Skin epidermis (tissue), 12 donors: Measurements from ENCODE around the gene CTNNA3.

Experiments
- H3K27ac ChIP-seq, 21 experiments: fragments of 200-600 bp; sonication (generic) in 11 of 21; one replicate each; pipeline ENCODE4 v1.5.0; 2020; ENCODE audit warnings: mild to moderate bottlenecking in 3 of 21, inconsistent platforms in 2 of 21, moderate library complexity in 2 of 21
- H3K4me3 ChIP-seq, 7 experiments: fragments of 200-600 bp; sonication (generic) in 2 of 7; one replicate each; pipeline ENCODE4 v1.5.0; 2020; ENCODE audit warnings: inconsistent platforms in 2 of 7, mild to moderate bottlenecking in 2 of 7, moderate library complexity in 1 of 7

Gene CTNNA3

GRCh38 chr10:66755474-66755873, 940.5 kb downstream of the CTNNA3 start:
- H3K27ac ChIP-seq = no peak overlapping the region
- H3K4me3 ChIP-seq = no peak overlapping the region

DNA sequence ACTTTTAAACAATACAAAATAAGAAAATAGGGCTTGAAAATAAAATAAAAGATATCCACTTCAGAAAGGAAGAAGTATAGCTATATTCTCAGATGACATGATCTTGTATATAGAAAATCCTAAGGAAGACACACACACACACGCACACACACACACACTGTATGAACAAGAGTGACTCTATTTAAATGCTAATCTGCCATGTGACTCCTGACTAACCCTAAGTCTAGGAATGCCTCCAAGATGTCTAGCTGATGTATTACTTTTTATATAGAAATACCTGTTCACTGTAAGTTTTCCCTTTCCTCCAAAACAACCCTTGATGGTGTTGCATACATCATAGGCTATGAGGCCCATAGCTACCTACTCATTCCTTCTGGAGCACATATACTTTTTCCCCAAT, 943.3 kb downstream of the CTNNA3 start:
- H3K4me3 ChIP-seq = no peak overlapping the region

DNA sequence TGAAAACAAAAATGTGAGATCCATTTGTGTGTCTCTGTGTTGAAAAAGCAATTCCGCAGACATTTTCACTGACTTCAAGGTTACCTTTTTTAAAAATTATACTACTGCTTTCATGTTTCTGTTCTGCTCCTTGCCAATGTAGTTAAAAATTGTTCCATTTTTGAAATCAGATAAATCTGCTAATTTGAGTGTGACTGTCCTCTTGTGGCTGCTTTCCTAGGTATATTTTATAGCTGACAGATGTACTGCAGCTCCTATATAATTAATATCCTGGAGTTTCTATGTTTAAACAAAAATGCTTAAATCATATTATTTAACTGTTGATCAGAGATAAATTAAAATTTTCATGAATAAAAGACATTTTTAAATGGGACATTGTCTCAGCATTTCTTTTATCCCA, 947.8 kb downstream of the CTNNA3 start:
- no peak overlapping the region for H3K4me3 ChIP-seq
- no peak overlapping the region for H3K27ac ChIP-seq

More for the DNA sequence above, 943.3 kb downstream of the CTNNA3 start:
- no peak overlapping the region for H3K27ac ChIP-seq

GRCh38 chr10:66747451-66747850, 948.5 kb downstream of the CTNNA3 start:
- no peak overlapping the region for H3K4me3 ChIP-seq
- H3K27ac ChIP-seq = no peak overlapping the region

DNA sequence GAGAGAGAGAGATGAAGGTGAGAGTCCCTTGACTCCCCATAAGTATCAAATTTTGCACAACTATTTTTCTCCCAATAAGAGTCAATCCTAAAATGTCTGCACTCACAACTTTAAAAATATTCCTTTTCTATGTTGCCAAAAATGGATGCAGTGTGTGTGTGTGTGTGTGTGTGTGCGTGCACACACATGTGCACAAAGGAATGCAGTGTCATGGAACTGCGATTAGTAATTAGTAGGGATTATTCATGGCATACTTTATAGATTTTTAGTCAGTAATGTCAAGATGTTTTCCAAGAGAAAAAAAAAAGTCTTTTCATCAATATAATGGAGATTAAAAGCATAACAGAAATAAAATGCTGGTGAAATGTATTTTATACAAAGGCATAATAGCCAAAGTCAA, 949.3 kb downstream of the CTNNA3 start:
- no peak overlapping the region for H3K27ac ChIP-seq
- no peak overlapping the region for H3K4me3 ChIP-seq

GRCh38 chr10:66746246-66746645, 949.7 kb downstream of the CTNNA3 start:
- Histone ChIP-seq H3K27ac (no peak overlapping the region), H3K4me3 (no peak overlapping the region)

GRCh38 chr10:66744915-66745314, 951.1 kb downstream of the CTNNA3 start:
- Histone ChIP-seq H3K27ac (no peak overlapping the region), H3K4me3 (no peak overlapping the region)

DNA sequence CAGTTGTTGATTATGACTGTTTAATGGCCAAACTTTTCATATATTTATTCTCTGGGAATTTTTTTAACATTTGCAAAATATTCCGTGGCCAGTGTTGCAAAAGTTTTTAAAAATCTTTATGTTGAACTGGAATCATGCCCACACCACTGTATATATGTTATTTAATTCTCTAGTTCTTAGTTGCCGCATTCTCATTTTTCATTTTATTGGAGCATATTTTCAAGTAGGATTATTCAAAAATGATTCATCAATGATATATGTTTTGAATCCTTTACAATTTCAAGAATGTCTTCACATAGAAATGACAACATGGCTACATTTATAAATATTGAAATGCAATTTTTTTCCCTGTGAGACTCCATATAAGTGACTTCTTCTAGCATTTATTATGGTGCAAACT, 958.8 kb downstream of the CTNNA3 start:
- no peak overlapping the region for H3K4me3 ChIP-seq
- H3K27ac ChIP-seq = no peak overlapping the region

- H3K27ac ChIP-seq = no peak overlapping the region
- H3K4me3 ChIP-seq = no peak overlapping the region
Measured at GRCh38 chr10:66723608-66724400, 972.2 kb downstream of the CTNNA3 start.

- H3K27ac ChIP-seq = no peak overlapping the region
Measured at GRCh38 chr10:66719483-66719882, 976.5 kb downstream of the CTNNA3 start.

DNA sequence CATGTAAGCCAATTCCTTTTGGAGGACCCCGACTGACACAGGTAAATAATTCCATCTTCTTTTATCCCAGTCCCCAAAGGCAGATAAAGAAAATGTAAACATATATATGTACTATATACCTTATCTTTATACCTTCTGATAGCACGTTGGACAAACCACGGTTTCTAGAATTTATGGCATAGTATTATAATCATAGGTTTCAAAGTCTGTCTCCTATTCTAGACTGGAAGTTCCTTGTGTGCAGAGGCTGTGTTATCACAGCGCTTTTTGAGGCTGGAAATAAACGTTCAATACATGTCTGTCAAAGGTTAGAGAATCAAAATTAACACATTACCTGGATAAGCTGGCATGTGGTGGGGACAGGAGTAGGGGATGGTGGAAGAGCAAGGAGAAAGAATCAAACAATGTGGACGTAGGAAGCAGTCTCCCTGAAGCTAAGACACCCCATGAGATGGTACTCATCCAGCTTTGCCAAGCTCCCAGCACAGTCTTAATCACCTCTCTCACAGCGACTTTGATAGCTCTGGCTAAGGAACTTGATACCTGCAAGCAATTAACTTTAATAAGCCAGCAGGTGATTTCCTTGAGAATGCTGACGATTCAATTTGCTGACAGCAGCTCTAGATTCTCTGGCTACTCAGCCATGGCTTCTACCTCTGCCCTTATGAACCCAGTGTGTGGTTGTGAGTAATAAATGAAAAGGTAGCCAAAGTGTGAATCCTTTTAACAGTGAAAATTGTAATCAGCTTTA, 978.6 kb downstream of the CTNNA3 start:
- no peak overlapping the region for H3K4me3 ChIP-seq
- no peak overlapping the region for H3K27ac ChIP-seq

More at GRCh38 chr10:66719483-66719882, 976.5 kb downstream of the CTNNA3 start:
- no peak overlapping the region for H3K4me3 ChIP-seq

DNA sequence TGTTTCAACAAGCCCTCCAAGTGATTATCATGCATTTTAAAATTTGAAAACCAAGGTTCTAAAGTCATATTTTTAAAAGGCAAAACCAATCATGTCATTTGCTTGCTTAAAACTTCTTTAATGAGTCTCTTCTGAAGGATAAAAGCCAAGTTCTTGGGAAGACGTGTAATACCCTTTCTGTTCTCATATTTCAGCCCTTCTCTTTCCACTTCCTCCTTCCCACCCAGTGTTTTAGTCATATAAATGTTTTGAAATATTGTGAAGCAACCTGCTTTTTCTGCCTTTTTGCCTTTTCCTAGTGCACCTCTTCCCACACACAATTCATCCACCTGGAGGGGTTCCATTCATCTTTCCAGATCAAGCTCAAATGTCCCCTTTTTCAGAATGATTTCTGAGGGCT, 981.3 kb downstream of the CTNNA3 start:
- Histone ChIP-seq H3K4me3 (no peak overlapping the region), H3K27ac (no peak overlapping the region)

DNA sequence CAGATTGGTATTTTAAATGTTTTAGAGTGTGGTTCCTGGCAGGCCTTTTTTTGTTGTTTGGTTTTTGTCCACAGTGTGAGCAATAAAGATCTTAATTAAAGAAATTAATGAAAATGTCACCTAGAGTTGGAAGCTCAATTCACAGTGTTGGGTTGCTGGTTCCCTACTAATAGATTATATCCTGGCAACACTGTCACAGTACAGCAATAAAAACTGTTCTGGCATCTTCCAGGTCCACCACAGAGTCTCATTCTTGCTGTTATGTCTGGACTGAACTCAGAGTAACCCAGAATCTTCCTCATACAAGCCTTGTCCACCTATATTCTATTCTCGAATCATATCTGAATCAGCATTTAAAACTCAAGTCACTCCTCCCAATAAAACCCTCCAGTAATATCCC, 982.6 kb downstream of the CTNNA3 start:
- Histone ChIP-seq H3K27ac (no peak overlapping the region), H3K4me3 (no peak overlapping the region)

- H3K4me3 ChIP-seq = no peak overlapping the region
Measured at GRCh38 chr10:66698069-66698468, 997.9 kb downstream of the CTNNA3 start.

GRCh38 chr10:66695046-66695445, 1000.9 kb downstream of the CTNNA3 start:
- H3K27ac ChIP-seq = no peak overlapping the region

More at GRCh38 chr10:66698069-66698468, 997.9 kb downstream of the CTNNA3 start:
- H3K27ac ChIP-seq = no peak overlapping the region

DNA sequence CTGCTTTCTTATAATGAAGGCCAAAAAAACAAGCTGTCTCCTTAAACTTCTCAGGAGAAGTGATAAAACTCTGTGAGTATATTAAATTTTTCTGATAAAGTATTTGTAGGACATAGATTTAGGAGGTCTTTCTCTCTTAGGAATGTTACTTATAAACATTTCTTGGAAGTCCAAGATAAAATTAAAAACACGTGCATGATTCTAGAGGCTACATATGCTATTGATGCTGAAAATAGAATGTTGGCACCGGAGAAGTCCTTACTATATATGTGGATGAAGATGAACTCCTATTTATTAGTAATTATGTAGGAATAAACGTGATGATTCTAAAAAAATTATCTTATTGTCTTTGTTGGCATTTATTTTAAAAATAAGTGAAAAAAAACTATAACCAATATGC, 1011.4 kb downstream of the CTNNA3 start:
- no peak overlapping the region for H3K4me3 ChIP-seq
- no peak overlapping the region for H3K27ac ChIP-seq

More at GRCh38 chr10:66695046-66695445, 1000.9 kb downstream of the CTNNA3 start:
- H3K4me3 ChIP-seq = no peak overlapping the region

DNA sequence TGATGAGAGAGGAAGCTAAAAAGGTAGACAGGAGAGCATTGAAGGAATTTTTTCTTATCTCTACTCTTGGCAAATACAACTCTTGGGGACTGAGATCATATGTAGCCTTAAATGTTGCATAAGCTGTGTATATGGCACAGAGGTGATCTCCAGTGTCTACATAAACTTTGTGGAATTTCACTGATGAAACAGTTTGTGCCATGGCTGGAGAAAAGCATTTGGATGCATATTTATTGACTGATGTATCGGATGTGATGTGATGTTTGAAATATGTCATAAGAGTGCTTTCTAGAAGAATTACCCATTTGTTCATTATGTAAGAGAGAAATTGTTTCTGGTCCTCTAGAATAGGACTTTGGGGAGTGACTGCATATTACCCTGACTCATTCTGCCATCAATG, 1015.1 kb downstream of the CTNNA3 start:
- H3K27ac ChIP-seq = no peak overlapping the region
- no peak overlapping the region for H3K4me3 ChIP-seq

DNA sequence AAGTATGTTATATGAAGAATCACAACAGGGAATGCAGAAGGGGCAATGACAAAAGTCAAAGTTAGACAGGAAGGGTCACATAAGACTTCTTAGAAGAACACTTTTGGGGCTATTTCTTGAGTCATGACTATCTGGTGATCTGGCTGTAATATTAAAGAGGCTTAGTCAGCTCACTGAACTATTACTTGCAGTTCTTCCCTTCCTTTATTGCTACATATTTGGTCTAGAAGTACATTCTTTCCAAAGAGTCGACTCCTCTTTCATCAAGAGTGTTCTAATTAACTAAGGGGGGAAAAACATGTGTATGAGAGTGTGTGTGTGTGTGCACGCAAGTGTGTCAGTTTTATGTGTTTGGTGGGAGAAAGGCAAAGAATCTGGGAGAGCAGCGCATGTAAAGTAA, 1017.5 kb downstream of the CTNNA3 start:
- Histone ChIP-seq H3K4me3 (no peak overlapping the region), H3K27ac (no peak overlapping the region)

- Histone ChIP-seq H3K27ac (no peak overlapping the region), H3K4me3 (no peak overlapping the region)
Measured at GRCh38 chr10:66673071-66673470, 1022.9 kb downstream of the CTNNA3 start.

GRCh38 chr10:66671562-66671961, 1024.4 kb downstream of the CTNNA3 start:
- Histone ChIP-seq H3K4me3 (no peak overlapping the region), H3K27ac (no peak overlapping the region)

GRCh38 chr10:66671064-66671463, 1024.9 kb downstream of the CTNNA3 start:
- Histone ChIP-seq H3K27ac (no peak overlapping the region), H3K4me3 (no peak overlapping the region)
